ENCODE measurements around the gene EIF1B.
"Not testable (repeated sequence)": the region's sequence is repeated elsewhere in the genome, so short reads cannot be mapped to it uniquely, and the experiment has no call there.

The EIF1B gene

DNA sequence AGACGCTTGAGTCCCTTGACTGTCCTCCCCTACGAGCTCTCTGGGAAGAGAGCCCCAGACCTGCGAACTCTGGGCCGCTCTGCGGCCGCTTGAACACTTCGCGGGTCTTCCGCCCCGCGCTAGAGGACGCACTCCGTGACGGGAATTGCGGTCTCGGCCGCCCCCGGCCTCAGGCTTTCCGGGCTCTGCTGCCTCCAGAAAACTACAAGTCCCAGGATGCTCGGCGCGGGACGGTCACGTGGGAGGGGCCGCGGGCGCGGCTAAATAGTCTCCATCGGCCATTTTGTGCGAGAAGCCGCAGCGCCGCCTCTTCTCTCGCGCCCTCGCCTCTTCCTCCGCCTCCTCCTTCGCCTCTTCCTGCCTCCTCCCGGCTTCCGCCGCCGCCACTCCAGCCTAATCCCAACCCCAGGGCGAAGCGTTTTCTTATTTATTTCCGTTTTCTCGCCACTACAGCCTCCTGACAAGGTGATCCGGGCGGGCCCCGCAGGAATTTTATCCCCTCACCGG, at the start of gene EIF1B:
Gene EIF1B, plus strand, starts transcription at position 290 of the 507 bp plus-strand sequence. CDS start 235 bp downstream, outside the sequence.
- DNase-seq = peak; percentile 91

DNA sequence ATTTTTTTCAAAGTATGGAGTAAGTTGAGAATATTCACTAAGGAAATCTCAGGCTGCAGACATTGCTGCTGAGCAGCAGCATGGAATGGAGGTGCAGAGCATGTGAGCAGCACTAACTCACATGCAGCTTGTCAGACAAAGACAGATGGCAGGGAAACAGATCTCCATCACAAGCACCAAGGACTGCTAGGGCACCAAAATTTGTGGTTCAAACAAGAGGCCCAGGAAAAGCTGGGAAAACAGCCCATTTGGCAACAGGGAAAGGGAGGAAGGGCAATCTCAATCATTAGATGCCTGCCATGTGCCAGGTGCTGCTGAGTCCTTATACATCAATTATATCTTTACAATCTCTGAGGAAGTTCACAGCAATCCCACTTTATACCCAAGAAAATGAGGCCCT, 47.2 kb upstream of the EIF1B start:
- no peak for DNase-seq

DNA sequence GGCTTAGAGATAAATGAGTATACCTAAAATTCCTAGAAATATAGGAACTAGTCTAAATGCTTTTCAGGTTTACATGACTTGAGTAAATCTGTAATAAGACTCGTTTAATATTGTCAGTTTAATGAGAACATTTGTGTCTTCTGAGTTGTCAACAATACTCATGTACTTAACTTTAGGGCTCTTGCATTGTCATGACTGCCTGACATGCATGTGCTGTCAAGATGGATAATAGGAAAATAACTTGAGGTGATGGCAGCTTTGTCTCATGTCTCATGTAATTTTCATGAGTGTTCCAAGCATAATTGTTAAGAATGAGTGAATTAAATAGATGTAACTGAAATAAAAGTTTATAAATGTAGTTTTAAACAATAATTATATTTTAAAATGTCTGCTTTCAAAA, 45.1 kb upstream of the EIF1B start:
- DNase-seq = no peak

DNA sequence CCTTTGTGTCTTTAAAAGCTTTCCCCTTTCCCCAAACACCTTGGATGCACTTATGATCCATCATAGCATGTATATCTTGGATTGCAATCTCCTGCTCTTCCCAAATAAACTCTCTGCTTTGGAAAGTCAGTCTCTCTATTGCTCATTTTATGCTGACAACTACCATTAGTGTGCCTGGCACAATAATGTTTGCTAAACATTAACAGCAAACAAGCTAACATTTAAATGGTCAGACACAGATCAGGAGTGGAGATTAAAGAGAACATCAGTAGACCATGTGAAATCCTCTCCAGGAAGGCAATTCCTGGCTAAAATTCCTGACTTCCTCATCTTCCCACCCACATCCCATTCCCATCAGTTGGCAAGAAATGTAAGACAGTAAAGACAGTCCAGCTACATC, 44.3 kb upstream of the EIF1B start:
- no peak for DNase-seq

DNA sequence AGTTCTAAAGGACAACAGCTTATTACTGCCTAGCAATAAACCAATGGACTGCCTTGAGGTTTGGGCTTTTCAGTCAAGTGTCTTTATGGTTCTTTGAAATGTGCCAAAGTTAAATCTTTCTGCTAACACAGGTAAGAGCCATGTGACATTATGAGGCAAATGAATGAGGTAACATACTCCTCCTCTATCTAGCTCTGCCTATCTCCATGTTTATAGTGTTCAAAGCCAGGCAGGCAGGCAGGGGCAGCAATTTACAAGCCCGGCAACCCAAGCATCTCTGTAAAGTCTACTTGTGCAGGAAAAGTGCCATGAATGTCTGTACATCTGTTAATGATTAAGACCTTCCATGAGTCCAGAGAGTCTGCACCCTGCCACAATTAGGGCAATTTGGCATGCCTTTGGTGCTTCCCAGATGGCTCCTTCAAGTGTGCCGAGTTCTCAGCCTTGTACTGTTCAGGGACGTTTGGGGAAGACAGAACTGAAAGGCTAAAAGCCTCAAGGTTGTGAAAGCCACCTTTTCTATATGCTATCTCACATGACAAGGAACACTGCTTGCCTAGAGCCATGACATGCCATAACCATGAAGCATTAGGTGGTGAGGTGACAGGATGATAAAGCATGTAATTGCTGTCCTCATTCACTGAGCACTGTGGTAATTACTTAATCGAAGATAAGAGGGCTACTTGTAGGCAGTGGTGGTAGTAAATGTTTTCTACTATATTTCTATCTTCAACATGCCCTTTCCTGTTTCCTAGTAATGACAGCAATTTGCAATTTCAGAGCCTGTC, 41.4 kb upstream of the EIF1B start:
- DNase-seq = no peak

DNA sequence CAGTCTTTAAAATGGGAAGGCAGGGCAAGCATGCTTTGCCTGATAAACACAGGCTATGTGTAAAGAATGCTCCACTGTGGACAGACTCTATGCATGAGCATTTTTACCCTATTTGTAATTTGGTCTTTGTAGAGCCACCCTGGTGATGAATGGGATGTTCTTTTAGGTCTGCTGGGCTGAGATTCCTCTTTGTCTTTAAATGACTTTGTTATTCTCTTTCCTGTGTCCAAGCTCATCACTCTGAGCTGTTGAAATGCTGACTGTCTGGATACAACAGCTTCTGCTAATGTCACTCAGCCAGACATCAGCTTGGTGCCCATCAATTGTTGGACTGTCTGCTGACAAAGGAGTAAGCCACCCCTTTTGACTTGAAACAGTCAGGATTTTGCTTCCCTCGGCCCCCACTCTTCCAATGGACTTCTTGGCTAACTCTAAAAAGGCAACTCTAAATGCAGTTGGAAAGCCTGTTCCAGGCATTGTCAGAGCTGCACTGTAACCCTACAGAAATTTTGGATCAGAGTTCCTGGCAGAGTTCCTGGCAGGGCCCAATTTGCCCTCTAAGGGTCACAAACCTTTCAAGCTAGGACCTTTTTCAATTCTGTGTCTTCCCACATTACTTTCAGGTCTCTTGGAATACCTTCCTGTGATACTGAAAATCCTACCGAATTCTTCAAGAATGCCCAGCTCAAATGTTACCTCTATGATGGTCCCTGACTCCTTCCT, 40.5 kb upstream of the EIF1B start:
- no peak for DNase-seq

DNA sequence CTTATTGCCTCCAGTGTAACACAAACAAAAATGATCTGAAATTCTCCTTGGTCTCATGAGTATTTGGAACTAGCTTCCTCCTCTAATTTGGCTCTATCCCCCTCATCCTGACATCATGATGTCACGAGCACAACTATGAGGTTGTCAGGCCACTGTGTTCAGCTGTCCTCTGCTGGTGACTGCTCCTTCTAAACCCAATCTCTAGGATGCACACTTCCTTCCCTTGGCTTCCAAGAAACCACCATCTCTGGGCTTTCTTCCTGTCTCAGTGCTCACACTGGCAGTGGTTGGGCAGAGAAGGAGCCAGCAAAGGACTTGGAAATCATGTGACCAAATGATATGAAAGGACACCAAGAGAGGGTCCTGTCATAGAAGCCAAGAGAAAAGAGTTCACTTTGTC, 30.7 kb upstream of the EIF1B start:
- DNase-seq = no peak

DNA sequence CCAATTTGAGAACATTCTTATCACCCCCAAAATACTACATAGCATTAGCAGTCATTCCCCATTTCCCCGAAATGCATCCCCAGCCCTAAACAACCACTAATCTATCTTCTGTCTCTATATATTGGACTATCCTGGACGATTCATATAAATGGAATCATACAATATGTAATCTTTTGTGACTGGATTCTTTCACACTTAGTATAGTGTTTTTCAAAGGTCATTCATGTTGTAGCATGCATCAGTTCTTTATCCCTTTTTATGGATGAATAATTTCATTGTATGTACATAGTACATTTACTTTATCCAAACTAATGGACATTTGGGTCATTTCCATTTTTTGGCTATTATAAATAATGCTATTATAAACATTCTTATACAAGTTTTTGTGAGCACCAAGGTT, 27.5 kb upstream of the EIF1B start:
- no peak for DNase-seq

DNA sequence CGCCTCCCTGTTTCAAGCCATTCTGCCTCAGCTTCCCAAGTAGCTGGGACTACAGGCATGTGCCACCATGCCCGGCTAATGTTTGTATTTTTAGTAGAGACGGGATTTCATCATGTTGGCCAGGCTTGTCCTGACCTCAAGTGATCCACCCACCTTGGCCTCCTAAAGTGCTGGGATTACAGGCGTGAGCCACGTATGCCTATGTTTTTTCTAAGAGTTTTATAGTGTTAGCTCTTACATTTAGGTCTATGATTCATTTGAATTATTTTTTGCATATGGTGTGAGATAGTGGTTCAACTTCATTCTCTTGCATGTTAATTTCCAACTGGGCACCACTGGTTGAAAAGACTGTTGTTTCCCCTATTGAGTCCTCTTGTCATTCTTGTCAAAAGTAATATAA, 26.4 kb upstream of the EIF1B start:
- DNase-seq = not testable (repeated sequence)

DNA sequence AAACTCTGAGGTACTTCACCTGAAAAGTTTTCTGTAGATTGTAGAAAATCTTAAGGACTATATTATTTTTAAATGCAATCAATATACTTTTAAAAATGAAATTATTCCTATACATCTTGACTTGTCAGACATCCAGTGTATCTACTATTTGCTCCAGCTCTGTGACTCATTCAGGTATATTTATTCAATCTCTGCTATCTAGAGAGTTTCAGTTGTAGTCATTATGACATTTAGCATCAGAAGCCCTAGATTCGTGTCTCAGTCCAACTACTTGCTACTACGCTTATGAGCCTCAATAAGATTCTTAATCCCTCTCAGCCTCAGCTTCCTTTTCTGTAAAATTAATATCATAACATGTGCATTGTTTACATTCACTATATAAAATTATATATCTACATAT, 22.3 kb upstream of the EIF1B start:
- DNase-seq = no peak

DNA sequence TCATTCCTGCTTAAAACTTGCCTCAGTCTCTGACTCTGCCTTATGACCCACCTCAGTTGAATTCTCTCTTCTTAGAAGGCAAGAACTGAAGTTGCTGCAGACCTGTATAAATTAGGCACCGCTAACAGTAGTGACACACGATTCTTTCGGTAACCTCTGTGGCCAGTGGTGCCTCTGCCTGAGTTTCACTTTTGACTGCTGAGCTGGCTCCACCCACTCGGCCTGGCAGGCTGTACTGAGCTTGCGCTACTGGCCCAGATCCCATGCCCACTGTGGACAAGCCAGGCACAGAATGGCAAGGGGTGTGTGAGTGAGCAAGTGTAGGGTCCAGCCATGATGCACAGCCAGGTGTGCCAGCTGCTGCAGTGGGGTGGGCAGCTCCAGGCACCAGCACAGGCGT, 19.1 kb upstream of the EIF1B start:
- DNase-seq = no peak

DNA sequence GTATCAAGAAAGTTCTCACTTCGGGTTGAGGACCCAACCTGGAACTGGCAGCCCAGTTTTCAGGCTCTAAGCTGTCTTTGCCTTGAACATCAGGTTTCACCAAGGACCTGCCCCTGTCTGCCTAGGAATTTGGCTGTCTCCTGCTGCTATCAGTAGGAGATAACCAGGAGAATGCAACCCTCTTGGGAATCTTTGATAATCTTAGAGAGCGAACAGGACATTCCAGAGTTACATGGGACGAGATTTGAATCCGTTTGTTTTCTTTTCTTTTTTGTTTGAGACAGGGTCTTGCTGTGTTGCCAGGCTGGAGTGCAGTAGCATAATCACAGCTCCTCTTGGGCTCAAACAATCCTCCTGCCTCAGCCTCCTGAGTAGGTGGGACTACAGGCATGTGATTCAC, 18.0 kb upstream of the EIF1B start:
- no peak for DNase-seq

DNA sequence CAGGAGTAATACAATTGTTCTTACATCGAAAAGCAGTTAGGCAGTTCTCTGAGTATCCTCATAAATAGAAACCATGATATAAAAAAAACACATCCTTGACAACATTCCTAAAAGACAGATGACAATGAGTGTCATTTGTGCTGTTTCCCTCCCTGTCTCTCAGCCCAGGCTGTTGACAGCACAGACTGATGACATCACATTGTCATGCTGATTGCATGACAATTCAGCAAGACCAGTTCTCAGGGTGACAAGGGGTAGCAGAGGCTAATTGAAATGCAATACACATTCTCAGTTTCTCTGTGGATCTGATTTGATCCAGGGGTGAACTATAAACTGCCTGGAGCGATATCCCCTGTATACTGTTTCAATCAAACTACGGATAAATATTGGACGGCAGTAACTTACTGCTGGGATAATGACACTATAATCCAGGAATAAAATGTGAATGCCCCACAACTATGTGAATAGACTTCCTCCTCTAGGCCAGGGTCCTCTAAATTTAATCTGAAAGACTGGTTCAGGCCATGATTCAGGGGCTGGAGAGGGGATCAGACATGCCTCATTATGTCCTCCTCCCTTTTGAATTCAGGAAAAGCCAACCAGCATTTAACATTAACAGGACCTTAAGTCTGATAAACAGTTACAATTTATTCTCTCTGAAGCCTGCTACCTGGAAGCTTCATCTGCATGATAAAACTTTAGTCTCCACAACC, 16.7 kb upstream of the EIF1B start:
- DNase-seq = no peak

DNA sequence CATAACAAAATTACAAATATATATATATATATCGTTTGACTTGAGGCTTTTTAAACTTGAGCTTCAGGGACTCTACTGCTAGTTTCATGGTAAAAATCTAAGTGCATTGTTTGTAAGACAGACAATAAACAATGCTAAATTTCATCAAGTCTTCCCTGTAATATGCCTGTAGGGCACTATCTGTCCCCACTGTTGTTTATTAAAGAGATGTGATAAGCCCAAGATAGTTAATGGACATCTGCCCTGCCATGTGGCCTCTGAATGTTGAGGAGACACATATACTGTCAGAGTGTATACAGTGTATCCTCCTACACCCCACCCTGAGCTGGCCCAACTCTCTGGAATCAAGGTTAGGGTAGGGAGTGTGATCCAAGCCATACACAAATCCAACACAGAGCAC, 15.1 kb upstream of the EIF1B start:
- DNase-seq = no peak

DNA sequence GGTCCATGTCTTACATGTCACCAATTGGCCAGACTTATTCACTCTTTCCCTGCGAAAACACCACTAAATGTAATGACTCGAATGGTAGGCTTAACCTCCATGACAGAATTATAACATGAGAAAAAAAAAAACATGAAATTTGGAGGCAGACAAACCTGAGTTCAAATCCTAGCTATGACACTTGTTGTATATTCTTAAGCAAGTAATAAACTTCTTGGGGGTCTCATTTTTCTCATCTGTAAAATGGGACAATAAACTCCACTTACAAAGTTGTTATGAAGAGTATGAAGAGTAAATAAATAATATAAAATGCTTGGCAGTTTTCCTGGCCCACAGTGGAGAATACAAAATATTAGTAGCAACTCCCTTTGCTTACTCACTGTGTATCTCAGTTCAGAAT, 11.4 kb upstream of the EIF1B start:
- no peak for DNase-seq

DNA sequence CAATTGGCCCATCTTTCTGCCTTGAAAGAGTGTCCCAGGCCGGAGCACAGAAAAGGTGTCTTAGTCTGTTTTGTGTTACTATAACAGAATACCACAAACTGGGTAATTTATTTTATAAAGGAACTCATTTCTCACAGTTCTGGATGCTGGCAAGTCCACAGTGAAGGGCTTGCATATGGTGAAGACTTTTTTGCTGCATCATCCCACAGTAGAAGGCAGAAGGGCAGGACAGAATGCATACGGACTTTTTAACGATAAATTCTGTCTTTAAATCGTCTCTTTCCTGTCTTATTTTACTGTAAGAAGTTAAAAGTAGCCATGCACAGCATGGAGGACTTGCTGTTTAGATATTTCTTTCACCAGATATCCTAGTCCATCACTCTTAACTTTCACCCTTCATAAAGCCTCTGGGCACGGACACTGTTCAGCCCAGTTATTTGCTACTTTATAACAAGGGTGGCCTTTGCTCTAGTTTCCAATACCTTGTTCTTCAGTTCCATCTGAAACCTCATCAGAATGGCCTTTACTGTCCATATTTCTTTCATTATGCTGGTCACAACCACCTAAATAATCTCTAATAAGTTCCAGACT, 10.3 kb upstream of the EIF1B start:
- DNase-seq = no peak

DNA sequence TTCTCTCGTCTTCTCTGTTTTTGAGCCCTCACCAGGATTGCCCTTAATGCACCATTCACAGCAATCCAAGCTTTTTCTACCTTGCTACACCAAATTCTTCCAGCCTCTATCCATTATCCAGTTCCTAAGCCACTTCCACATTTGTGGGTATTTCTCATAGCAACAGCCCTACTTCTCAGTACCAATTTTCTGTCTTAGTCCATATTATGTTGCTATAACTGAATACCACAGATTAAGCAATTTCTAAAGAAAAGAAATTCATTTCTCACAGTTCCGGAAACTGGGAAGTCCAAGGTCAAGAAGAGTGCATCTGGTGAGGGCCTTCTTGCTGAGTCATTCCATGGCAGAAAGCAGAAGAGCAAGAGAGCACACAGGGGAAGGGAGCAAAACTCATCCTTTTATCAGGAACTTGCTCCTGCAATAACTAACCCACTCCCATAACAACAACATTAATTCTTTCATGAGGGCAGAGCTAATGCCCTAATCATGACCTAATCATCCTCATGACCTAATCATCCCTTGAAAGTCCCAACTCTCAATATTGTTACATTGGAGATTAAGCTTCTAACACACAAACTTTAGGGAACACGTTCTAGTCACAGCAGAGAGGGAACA, 9.7 kb upstream of the EIF1B start:
- DNase-seq = no peak

DNA sequence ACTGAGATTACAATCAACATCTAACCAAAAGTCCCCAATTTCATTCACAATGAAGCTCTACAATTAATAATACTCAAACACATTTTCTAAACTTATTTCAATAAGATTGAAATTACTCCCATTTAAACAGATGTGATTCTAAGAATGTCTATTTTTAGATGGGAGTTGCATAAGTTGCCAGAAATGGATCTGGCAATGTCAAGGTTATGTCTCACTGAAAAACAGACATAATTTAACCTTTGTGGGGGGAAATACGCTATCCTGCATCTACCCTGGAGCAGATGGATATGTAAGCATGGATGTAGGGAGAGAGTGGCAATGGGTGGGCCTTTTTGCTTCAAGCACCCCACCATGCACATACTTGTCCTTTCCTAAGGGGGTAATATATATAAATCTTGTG, 6.7 kb upstream of the EIF1B start:
- DNase-seq = no peak

DNA sequence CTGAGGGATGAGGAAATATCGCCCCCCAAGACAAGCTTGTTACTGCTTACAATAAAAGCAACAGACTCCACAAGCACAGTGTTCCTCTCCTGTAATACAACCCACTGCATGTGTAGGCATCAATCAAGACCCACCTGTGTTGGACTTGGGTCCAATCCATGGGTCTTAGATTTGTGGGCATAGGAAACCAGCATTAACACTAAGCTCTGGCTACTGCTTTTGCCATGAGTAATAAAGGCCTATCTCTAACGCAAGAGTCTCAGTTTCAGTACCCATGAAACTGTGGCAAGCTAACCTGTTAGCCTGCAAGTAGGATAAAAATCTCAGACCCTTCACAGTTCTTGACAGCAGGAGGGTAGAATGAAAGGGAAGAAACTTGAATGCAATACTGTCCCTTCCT, 5.2 kb upstream of the EIF1B start:
- no peak for DNase-seq

DNA sequence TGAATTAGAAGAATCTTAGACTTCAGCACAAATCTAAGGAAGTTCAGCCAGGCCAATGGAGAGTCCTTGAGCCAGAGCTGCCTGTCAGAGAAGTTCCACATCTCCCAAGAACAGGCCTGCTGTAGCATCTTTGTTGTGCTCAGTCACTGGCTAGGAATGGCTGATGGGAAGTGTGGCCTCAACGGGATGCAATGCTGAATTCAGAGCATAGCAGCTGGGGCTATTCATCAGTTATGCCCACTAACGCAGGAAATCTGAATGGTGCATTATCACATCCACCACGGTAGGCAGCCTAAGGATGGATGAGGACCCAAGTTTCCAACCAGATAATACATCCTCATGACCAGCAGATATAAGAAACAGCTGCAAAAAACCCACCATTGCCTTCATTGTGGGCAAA, 3.2 kb upstream of the EIF1B start:
- no peak for DNase-seq

DNA sequence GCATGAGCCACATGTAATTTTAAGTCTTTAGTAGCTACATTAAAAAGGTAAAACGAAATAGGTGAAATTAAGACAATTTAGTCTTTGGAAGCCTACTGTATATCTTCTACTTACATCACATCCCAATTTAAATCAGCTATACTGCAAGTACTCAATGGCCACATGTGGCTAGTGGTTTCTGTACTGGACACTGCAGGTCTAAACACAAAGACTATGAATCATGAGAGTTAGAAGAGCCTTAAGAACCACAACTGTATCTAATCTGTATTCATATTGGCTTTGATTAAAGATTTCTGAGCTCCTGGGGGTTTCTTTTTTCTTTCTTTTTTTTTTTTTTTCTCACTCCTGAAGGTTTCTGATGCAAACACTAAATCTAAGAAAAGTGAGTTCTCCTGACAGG, 2.3 kb upstream of the EIF1B start:
- DNase-seq = no peak

DNA sequence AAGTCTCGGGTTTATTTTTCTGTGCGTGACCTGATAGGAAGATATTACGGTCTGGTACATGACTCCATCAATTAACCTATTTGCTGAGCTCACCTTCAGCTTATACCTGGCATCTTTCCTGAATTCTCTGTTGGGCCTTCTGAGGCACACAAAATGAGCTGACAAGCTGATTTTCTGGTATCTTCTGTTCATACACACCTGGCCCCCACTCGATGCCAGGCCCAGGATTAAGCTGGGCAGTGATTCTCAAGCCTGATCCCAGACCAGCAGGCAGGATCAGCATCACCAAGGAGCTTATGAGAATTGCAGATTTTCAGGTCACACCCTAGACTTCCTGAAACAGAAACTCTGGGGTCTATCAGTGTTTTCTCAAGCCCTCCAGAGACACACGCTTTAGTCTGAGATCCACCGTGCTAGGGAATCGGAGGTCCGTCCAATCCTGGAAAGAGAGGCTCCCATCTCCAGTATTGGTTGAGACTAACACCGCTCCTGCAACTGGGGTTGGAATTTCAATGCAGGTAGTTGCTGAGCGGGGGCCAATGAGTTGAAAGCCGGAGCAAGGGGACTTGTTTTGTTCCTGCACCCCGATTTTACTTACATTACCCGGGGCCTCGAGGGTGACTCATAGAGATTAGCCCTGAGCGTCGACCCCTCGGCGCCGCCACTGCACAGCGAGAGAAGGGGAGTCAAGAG, 636 bp upstream of the EIF1B start:
- DNase-seq = no peak
